Measurements from ENCODE around the gene MGLL. TPM values are rescaled to one million over a fixed set of nuclear protein-coding genes. Genes with fewer than 3 reads are reported as not detected.

The MGLL gene
- total RNA-seq, 1 donor from 2014 or later, result 82.2 TPM

- no peak overlapping the region for H3K4me3 ChIP-seq (ENCODE audit: low read depth, low read length)
- TF ChIP-seq CTCF (conservative IDR thresholded peaks at IDR 0.05; ENCODE audit: low read depth, low read length), result no peak
- no peak for DNase-seq (ENCODE audit: low read depth)
Measured at GRCh38 chr3:127827808-127828207, 5.5 kb upstream of the MGLL start.

GRCh38 chr3:127825756-127826155 is 3.4 kb upstream of the MGLL start:
- no peak overlapping the region for H3K4me3 ChIP-seq (ENCODE audit: low read depth, low read length)
- TF ChIP-seq CTCF (conservative IDR thresholded peaks at IDR 0.05; ENCODE audit: low read depth, low read length), result no peak
- DNase-seq (ENCODE audit: low read depth), result no peak

- no peak overlapping the region for H3K4me3 ChIP-seq (ENCODE audit: low read depth, low read length)
- no peak for TF ChIP-seq CTCF (conservative IDR thresholded peaks at IDR 0.05; ENCODE audit: low read depth, low read length)
- DNase-seq (ENCODE audit: low read depth), result no peak
Measured at GRCh38 chr3:127824151-127824825, 2.0 kb upstream of the MGLL start.

- H3K4me3 ChIP-seq (ENCODE audit: low read depth, low read length), result peak overlapping the region; percentile 86
- no peak for TF ChIP-seq CTCF (conservative IDR thresholded peaks at IDR 0.05; ENCODE audit: low read depth, low read length)
- no peak for DNase-seq (ENCODE audit: low read depth)
Measured at GRCh38 chr3:127823426-127823857, 1.1 kb upstream of the MGLL start.

- no peak for DNase-seq (ENCODE audit: low read depth)
- no peak for TF ChIP-seq CTCF (conservative IDR thresholded peaks at IDR 0.05; ENCODE audit: low read depth, low read length)
- peak overlapping the region; percentile 86 for H3K4me3 ChIP-seq (ENCODE audit: low read depth, low read length)
Measured at GRCh38 chr3:127822682-127823425, 539 bp upstream of the MGLL start.

GRCh38 chr3:127821394-127821793 is 921 bp downstream of the MGLL start:
- peak overlapping the region; percentile 86 for H3K4me3 ChIP-seq (ENCODE audit: low read depth, low read length)
- no peak for DNase-seq (ENCODE audit: low read depth)
- TF ChIP-seq CTCF (conservative IDR thresholded peaks at IDR 0.05; ENCODE audit: low read depth, low read length), result no peak
